Measurements from ENCODE around the gene KRTAP5-4.
A peak's percentile ranks its signal among the peaks of the same experiment; 100 is the strongest.
"Not testable (repeated sequence)": the region's sequence is repeated elsewhere in the genome, so short reads cannot be mapped to it uniquely, and the experiment has no call there.

The KRTAP5-4 gene

GRCh38 chr11:1586699-1587098, 35.2 kb downstream of the KRTAP5-4 start:
- Mint-ChIP-seq H3K9me3 (no peaks in the 10 kb centered on the region), H3K4me3 (no peak overlapping the region), H3K27me3 (peaks cover 23% of the 10 kb centered on the region), H3K36me3 (ENCODE audit: low read depth) (peaks cover 1% of the 10 kb centered on the region), H3K4me1 (peaks cover 19% of the 10 kb centered on the region), H3K27ac (no peak overlapping the region)
- DNase-seq, result no peak
- no peak for ATAC-seq

- DNase-seq; H3K36me3 Mint-ChIP-seq (ENCODE audit: low read depth); H3K4me3 Mint-ChIP-seq; ATAC-seq; H3K27ac Mint-ChIP-seq; H3K9me3 Mint-ChIP-seq: not testable (repeated sequence)
- peaks cover 17% of the 10 kb centered on the region for H3K4me1 Mint-ChIP-seq
- H3K27me3 Mint-ChIP-seq, result peaks cover 21% of the 10 kb centered on the region
Observed at GRCh38 chr11:1584661-1585370, 37.1 kb downstream of the KRTAP5-4 start, which contains the start of gene KRTAP5-1. TSS of gene KRTAP5-1 (minus strand) at chr11:1585283. CDS start at chr11:1585249, 34 bp downstream.

- peaks cover 15% of the 10 kb centered on the region for H3K27me3 Mint-ChIP-seq
- not testable (repeated sequence) for H3K27ac Mint-ChIP-seq; ATAC-seq; H3K4me3 Mint-ChIP-seq; H3K4me1 Mint-ChIP-seq; H3K36me3 Mint-ChIP-seq (ENCODE audit: low read depth); DNase-seq
- H3K9me3 Mint-ChIP-seq, result peaks cover 14% of the 10 kb centered on the region
Observed at GRCh38 chr11:1582909-1583308, 39.0 kb downstream of the KRTAP5-4 start.

- peaks cover 15% of the 10 kb centered on the region for H3K27me3 Mint-ChIP-seq
- H3K4me3 Mint-ChIP-seq, result no peak overlapping the region
- DNase-seq (no peak), ATAC-seq (no peak)
- H3K27ac Mint-ChIP-seq, result no peak overlapping the region
- peaks cover 14% of the 10 kb centered on the region for H3K9me3 Mint-ChIP-seq
- peaks cover 8% of the 10 kb centered on the region for H3K4me1 Mint-ChIP-seq
- H3K36me3 Mint-ChIP-seq (ENCODE audit: low read depth), result no peaks in the 10 kb centered on the region
Observed at GRCh38 chr11:1581976-1582375, 40.0 kb downstream of the KRTAP5-4 start.

- Mint-ChIP-seq H3K27me3 (peaks cover 14% of the 10 kb centered on the region), H3K4me3 (no peak overlapping the region), H3K36me3 (ENCODE audit: low read depth) (no peaks in the 10 kb centered on the region), H3K27ac (no peak overlapping the region), H3K9me3 (peaks cover 14% of the 10 kb centered on the region), H3K4me1 (peaks cover 8% of the 10 kb centered on the region)
- ATAC-seq (no peak), DNase-seq (no peak)
Observed at GRCh38 chr11:1576825-1577224, 45.1 kb downstream of the KRTAP5-4 start.

- Mint-ChIP-seq H3K9me3 (peaks cover 14% of the 10 kb centered on the region), H3K27me3 (peaks cover 15% of the 10 kb centered on the region)
- not testable (repeated sequence) for H3K4me1 Mint-ChIP-seq; H3K4me3 Mint-ChIP-seq; H3K36me3 Mint-ChIP-seq (ENCODE audit: low read depth); DNase-seq; ATAC-seq; H3K27ac Mint-ChIP-seq
Observed at GRCh38 chr11:1575756-1576155, 46.2 kb downstream of the KRTAP5-4 start.

- Mint-ChIP-seq H3K9me3 (peaks cover 14% of the 10 kb centered on the region), H3K4me3 (no peak overlapping the region), H3K27me3 (peaks cover 18% of the 10 kb centered on the region), H3K4me1 (peaks cover 11% of the 10 kb centered on the region), H3K36me3 (ENCODE audit: low read depth) (no peaks in the 10 kb centered on the region), H3K27ac (no peak overlapping the region)
- DNase-seq (no peak), ATAC-seq (no peak)
Observed at GRCh38 chr11:1574933-1575242, 47.0 kb downstream of the KRTAP5-4 start.

GRCh38 chr11:1574238-1574932, 47.6 kb downstream of the KRTAP5-4 start:
- Mint-ChIP-seq H3K36me3 (ENCODE audit: low read depth) (no peaks in the 10 kb centered on the region), H3K9me3 (peaks cover 14% of the 10 kb centered on the region), H3K27ac (no peak overlapping the region), H3K4me3 (no peak overlapping the region), H3K4me1 (peaks cover 14% of the 10 kb centered on the region), H3K27me3 (peaks cover 18% of the 10 kb centered on the region)
- peak; percentile 62 for ATAC-seq
- DNase-seq, result peak; percentile 66

- Mint-ChIP-seq H3K4me3 (peak overlapping the region; percentile 42), H3K27ac (no peak overlapping the region), H3K36me3 (ENCODE audit: low read depth) (no peaks in the 10 kb centered on the region), H3K9me3 (peaks cover 9% of the 10 kb centered on the region), H3K4me1 (peaks cover 16% of the 10 kb centered on the region), H3K27me3 (peaks cover 18% of the 10 kb centered on the region)
- no peak for DNase-seq
- ATAC-seq, result no peak
Observed at GRCh38 chr11:1573903-1574237, 48.1 kb downstream of the KRTAP5-4 start.

- ATAC-seq (no peak), DNase-seq (peak; percentile 34)
- no peaks in the 10 kb centered on the region for H3K36me3 Mint-ChIP-seq (ENCODE audit: low read depth)
- peaks cover 16% of the 10 kb centered on the region for H3K4me1 Mint-ChIP-seq
- peaks cover 18% of the 10 kb centered on the region for H3K27me3 Mint-ChIP-seq
- H3K9me3 Mint-ChIP-seq, result peaks cover 3% of the 10 kb centered on the region
- H3K4me3 Mint-ChIP-seq, result peak overlapping the region; percentile 42
- H3K27ac Mint-ChIP-seq, result no peak overlapping the region
Observed at GRCh38 chr11:1573077-1573902, 48.6 kb downstream of the KRTAP5-4 start.

GRCh38 chr11:1572197-1573076, 49.5 kb downstream of the KRTAP5-4 start, which contains the start of gene DUSP8:
TSS of gene DUSP8 (minus strand) at chr11:1572271. CDS start at chr11:1565826, 6,445 bp downstream.
- Mint-ChIP-seq H3K4me1 (peaks cover 16% of the 10 kb centered on the region), H3K27me3 (peaks cover 18% of the 10 kb centered on the region), H3K36me3 (ENCODE audit: low read depth) (no peaks in the 10 kb centered on the region), H3K9me3 (no peaks in the 10 kb centered on the region), H3K4me3 (peak within 1 kb of the TSS; percentile 42), H3K27ac (no peak within 1 kb of the TSS)
- peak; percentile 44 for ATAC-seq
- DNase-seq, result peak; percentile 93

GRCh38 chr11:1571760-1572196, 50.2 kb downstream of the KRTAP5-4 start:
- no peak for ATAC-seq
- peaks cover 16% of the 10 kb centered on the region for H3K4me1 Mint-ChIP-seq
- no peak overlapping the region for H3K27ac Mint-ChIP-seq
- no peak for DNase-seq
- no peaks in the 10 kb centered on the region for H3K9me3 Mint-ChIP-seq
- no peaks in the 10 kb centered on the region for H3K36me3 Mint-ChIP-seq (ENCODE audit: low read depth)
- H3K4me3 Mint-ChIP-seq, result no peak overlapping the region
- peaks cover 18% of the 10 kb centered on the region for H3K27me3 Mint-ChIP-seq

Measured in activated naive CD8-positive, alpha-beta T cell treated with anti-CD3 and anti-CD28 coated beads, Interleukin-2, amount 50 U/mL, for 24 hours (primary cell).